RKO (cell line): ENCODE data around the gene MIPEP.
"Not testable (repeated sequence)": the region's sequence is repeated elsewhere in the genome, so short reads cannot be mapped to it uniquely, and the experiment has no call there.

ENCODE experiments used
- DNase-seq: peaks from one replicate; pipeline ENCODE4 v3.0.0-alpha.2; 2016; ENCODE audit warnings: low spot score

The MIPEP gene

GRCh38 chr13:23749288-23749873 lies 139.8 kb downstream of the MIPEP start:
- DNase-seq: no peak

GRCh38 chr13:23748109-23748990 lies 140.8 kb downstream of the MIPEP start:
- DNase-seq: no peak

GRCh38 chr13:23746141-23746540 lies 143.1 kb downstream of the MIPEP start:
- DNase-seq: not testable (repeated sequence)

GRCh38 chr13:23744315-23744714 lies 144.9 kb downstream of the MIPEP start:
- no peak for DNase-seq

GRCh38 chr13:23743278-23744076 lies 145.7 kb downstream of the MIPEP start:
- DNase-seq: no peak

GRCh38 chr13:23741879-23742510 lies 147.2 kb downstream of the MIPEP start:
- DNase-seq: peak; percentile 23

- DNase-seq: no peak
Measured at GRCh38 chr13:23740002-23740401, 149.2 kb downstream of the MIPEP start.

GRCh38 chr13:23739596-23739995 lies 149.6 kb downstream of the MIPEP start:
- no peak for DNase-seq

GRCh38 chr13:23736541-23736940 lies 152.7 kb downstream of the MIPEP start:
- DNase-seq: no peak

GRCh38 chr13:23735329-23735728 lies 153.9 kb downstream of the MIPEP start:
- no peak for DNase-seq

- no peak for DNase-seq
Measured at GRCh38 chr13:23731709-23732108, 157.5 kb downstream of the MIPEP start.

GRCh38 chr13:23730251-23730650 lies 158.9 kb downstream of the MIPEP start:
- DNase-seq: no peak

GRCh38 chr13:23729531-23729930 lies 159.7 kb downstream of the MIPEP start:
- no peak for DNase-seq

- DNase-seq: no peak
Measured at GRCh38 chr13:23728807-23729206, 160.4 kb downstream of the MIPEP start.

GRCh38 chr13:23725922-23726321 lies 163.3 kb downstream of the MIPEP start:
- DNase-seq: no peak

- peak; percentile 7 for DNase-seq
Measured at GRCh38 chr13:23724196-23724970, 164.8 kb downstream of the MIPEP start.

GRCh38 chr13:23723471-23723870 lies 165.7 kb downstream of the MIPEP start:
- no peak for DNase-seq

- DNase-seq: no peak
Measured at GRCh38 chr13:23722726-23723453, 166.3 kb downstream of the MIPEP start.

- DNase-seq: no peak
Measured at GRCh38 chr13:23718996-23719395, 170.2 kb downstream of the MIPEP start.

GRCh38 chr13:23716401-23716800 lies 172.8 kb downstream of the MIPEP start:
- no peak for DNase-seq

- DNase-seq: no peak
Measured at GRCh38 chr13:23715762-23716235, 173.4 kb downstream of the MIPEP start.
